Endothelial cell of umbilical vein (primary cell): ENCODE measurements around the gene ALDH1A2. TPM values are rescaled to one million over a fixed set of nuclear protein-coding genes. Genes with fewer than 3 reads are reported as not detected.

ENCODE experiments used
- BruUV-seq: library from RNA; stranded (reverse); fragments of 400-500 nt; replicated peaks from 2 replicates; lab custom pipeline; 2021; lab: Mats Ljungman, UMichigan
- CTCF ChIA-PET: fragments of 300-600, 350-600 bp; sonication (Branson Sonifier 250); formaldehyde crosslinking; loops from one replicate; lab custom pipeline; 2021; ENCODE audit warnings: antibody characterized with exemption, inconsistent platforms; lab: Charles Lee
- POLR2A ChIA-PET: fragments of 300-600, 350-600 bp; sonication (Branson Sonifier 250); formaldehyde crosslinking; loops from one replicate; lab custom pipeline; 2021; ENCODE audit warnings: antibody characterized with exemption, inconsistent platforms; lab: Charles Lee
- DNase-seq: peaks from one replicate; pipeline ENCODE4 v3.0.0-alpha.2; 2011; ENCODE audit warnings: low read depth, low spot score
- FAIRE-seq: peaks from 2 replicates; lab custom pipeline; 2011; peaks lifted over from hg19 to GRCh38; lab: Jason Lieb, UNC
- H2AFZ ChIP-seq: 2 replicates; pipeline ENCODE4 v1.6.0; 2012; ENCODE audit warnings: low read depth, low read length, control low read depth, inconsistent platforms
- H3K27ac ChIP-seq: 2 replicates; pipeline ENCODE4 v1.5.1; 2011; ENCODE audit warnings: low read depth, mild to moderate bottlenecking, control low read depth, low read length, moderate library complexity; ENCODE audit not compliant: insufficient read depth
- H3K27me3 ChIP-seq, 2 experiments: 2 replicates each; pipeline versions ENCODE4 v1.6.0 to v1.6.1; 2011; ENCODE audit warnings: low read length in 2 of 2, mixed read lengths in 1 of 2; ENCODE audit not compliant: control insufficient read depth in 2 of 2, insufficient read depth in 2 of 2
- H3K36me3 ChIP-seq, 2 experiments: 2 replicates in 1 of 2; 3 replicates in 1 of 2; pipeline ENCODE4 v1.5.1; 2011; ENCODE audit warnings: low read length in 2 of 2, mild to moderate bottlenecking in 1 of 2, moderate library complexity in 1 of 2; ENCODE audit not compliant: control insufficient read depth in 2 of 2, insufficient read depth in 2 of 2; ENCODE audit errors: extremely low read depth in 1 of 2
- H3K4me1 ChIP-seq: 3 replicates; pipeline ENCODE4 v1.5.1; 2011; ENCODE audit warnings: mild to moderate bottlenecking, low read length; ENCODE audit not compliant: control insufficient read depth, insufficient read depth; ENCODE audit errors: extremely low read depth
- H3K4me2 ChIP-seq: 2 replicates; pipeline ENCODE4 v1.6.1; 2011; ENCODE audit warnings: low read length, control low read depth, mixed read lengths; ENCODE audit not compliant: insufficient read depth
- H3K4me3 ChIP-seq, 3 experiments: fragments of 200-600 bp in 1 of 3; sonication (generic), shearing (Covaris generic) in 1 of 3; replicated peaks in 1 of 3; 2 replicates each; pipeline ENCODE4 v1.5.1; 2011 to 2016; ENCODE audit warnings: control low read depth in 3 of 3, low read length in 3 of 3, mild to moderate bottlenecking in 2 of 3, inconsistent platforms in 1 of 3, low read depth in 1 of 3, moderate library complexity in 1 of 3; ENCODE audit not compliant: insufficient read depth in 1 of 3
- H3K79me2 ChIP-seq: 2 replicates; pipeline ENCODE4 v1.6.0; 2012; ENCODE audit warnings: low read length, inconsistent platforms; ENCODE audit not compliant: control insufficient read depth, insufficient read depth
- H3K9ac ChIP-seq: replicated peaks from 2 replicates; pipeline ENCODE3; 2011; ENCODE audit warnings: low read length, control low read depth; ENCODE audit not compliant: insufficient read depth; ENCODE audit errors: extremely low read depth
- H3K9me1 ChIP-seq: replicated peaks from 3 replicates; pipeline ENCODE4 v1.6.0; 2011; ENCODE audit warnings: mild to moderate bottlenecking, low read length; ENCODE audit not compliant: control insufficient read depth, insufficient read depth; ENCODE audit errors: extremely low read depth
- H3K9me3 ChIP-seq: replicated peaks from 2 replicates; pipeline ENCODE4 v1.5.1; 2012; ENCODE audit warnings: low read length, inconsistent platforms; ENCODE audit not compliant: control insufficient read depth, insufficient read depth
- H4K20me1 ChIP-seq: replicated peaks from 2 replicates; pipeline ENCODE3; 2011; ENCODE audit warnings: mild to moderate bottlenecking, low read length; ENCODE audit not compliant: control insufficient read depth, insufficient read depth; ENCODE audit errors: extremely low read depth
- EZH2 ChIP-seq: IDR thresholded peaks from 2 replicates; pipeline ENCODE4 v1.6.1; 2012; ENCODE audit warnings: borderline replicate concordance, low read depth, mild to moderate bottlenecking, moderate library complexity, low read length, inconsistent platforms; ENCODE audit not compliant: severe bottlenecking
- FOS ChIP-seq: IDR thresholded peaks from 2 replicates; pipeline ENCODE4 v1.6.1; 2011; ENCODE audit warnings: mild to moderate bottlenecking, low read length, moderate library complexity, borderline replicate concordance; ENCODE audit not compliant: insufficient read depth
- GATA2 ChIP-seq: IDR thresholded peaks from 2 replicates; pipeline ENCODE4 v1.7.0; 2011; ENCODE audit warnings: low read depth, mild to moderate bottlenecking, moderate library complexity, mixed read lengths, low read length; ENCODE audit not compliant: insufficient read length, insufficient read depth
- JUN ChIP-seq: IDR thresholded peaks from 2 replicates; pipeline ENCODE4 v1.6.1; 2011; ENCODE audit warnings: borderline replicate concordance, low read depth; ENCODE audit not compliant: insufficient read length, insufficient read depth
- MAX ChIP-seq: IDR thresholded peaks from 2 replicates; pipeline ENCODE4 v1.6.1; 2011; ENCODE audit not compliant: insufficient read depth, insufficient read length
- MYC ChIP-seq: IDR thresholded peaks from one replicate; pipeline ENCODE4 v1.6.1; 2011; ENCODE audit warnings: mild to moderate bottlenecking, low read depth, low read length
- POLR2A ChIP-seq: IDR thresholded peaks from 2 replicates; pipeline ENCODE4 v1.6.1; 2012; ENCODE audit warnings: low read depth, mild to moderate bottlenecking, control low read depth, low read length
- dilution Hi-C: fragments of 300-500 bp; cut with MboI; formaldehyde crosslinking; loops from one replicate; pipeline ENCODE4 v1.15.0; 2019; ENCODE audit warnings: low sequenced_read_pairs; ENCODE audit not compliant: extremely low pct_ligation_motif_present
- intact Hi-C: fragments of 100-400 bp; cut with micrococcal nuclease; formaldehyde crosslinking; loops from one replicate; pipeline ENCODE4 v1.10.0; 2022
- polyA plus RNA-seq, 4 experiments: library from polyadenylated mRNA; depleted of rRNA in 3 of 4; stranded (reverse) in 3 of 4; unstranded in 1 of 4; fragments of >200 nt; gene quantifications; 2 replicates each; pipeline versions ENCODE4 v1.2.1 to v1.2.3, GENCODE V29; 2011 to 2012; ENCODE audit warnings: missing spikeins in 1 of 4
- total RNA-seq: library from RNA; stranded (reverse); gene quantifications from 2 replicates; pipeline ENCODE4 v1.2.3, GENCODE V29; 2021
- TF ChIP-seq, protein P1 (sequence below), 2 donors: IDR thresholded peaks; 1 replicate in 1 of 2; 2 replicates in 1 of 2; pipeline ENCODE4 v1.5.1; 2011; ENCODE audit warnings: low read length in 2 of 2, mild to moderate bottlenecking in 2 of 2, moderate library complexity in 2 of 2, control low read depth in 1 of 2, inconsistent platforms in 1 of 2, low read depth in 1 of 2; ENCODE audit not compliant: insufficient read depth in 1 of 2; ENCODE audit errors: extremely low read depth in 1 of 2

Gene ALDH1A2
- total and polyA plus RNA-seq, 2 donors (not counting 3 experiments of a cell fraction or from before 2014, with no cell fraction given), result 16.3 to 34.9 TPM

DNA sequence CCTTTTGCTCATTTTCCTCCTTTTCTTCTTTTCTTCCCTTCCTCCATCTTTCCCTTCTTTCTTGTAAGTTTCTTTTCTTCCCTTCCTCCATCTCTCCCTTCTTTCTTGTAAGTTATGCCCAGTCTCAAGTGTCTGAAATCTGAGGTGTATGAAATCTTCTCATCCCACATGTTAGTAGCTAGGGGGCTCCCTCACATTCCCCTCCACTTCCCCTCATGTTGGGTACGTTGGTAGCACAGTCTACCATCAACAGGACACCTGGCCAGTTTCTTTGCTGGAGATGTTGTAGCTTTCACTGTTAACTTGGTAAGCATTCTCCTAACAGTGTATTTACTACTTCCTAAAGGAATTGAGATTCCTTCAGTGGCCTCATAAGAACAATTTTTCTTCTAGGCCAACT is 133.9 kb downstream of the ALDH1A2 start:
- dilution Hi-C loops, result no loop called here
- TF ChIP-seq FOS (no peak), MAX (no peak), POLR2A (no peak), EZH2 (no peak), JUN (no peak)
- H3K4me1 ChIP-seq, result no peaks in the 10 kb centered on the region
- no peak overlapping the region for H3K4me3 ChIP-seq
- H3K36me3 ChIP-seq, result no peaks in the 10 kb centered on the region
- no peaks in the 10 kb centered on the region for H3K9me1 ChIP-seq
- no TSS peak for BruUV-seq
- H3K9me3 ChIP-seq, result no peaks in the 10 kb centered on the region
- no peak overlapping the region for H3K4me2 ChIP-seq
- ChIA-PET CTCF (interaction anchor here (1.8 to 2.8 kb wide), 2 partner anchors 9 to 16 kb away, joined by 5 to 11 read pairs; no protein-coding TSS in a partner anchor), POLR2A (no interaction called here)
- no peak overlapping the region for H3K9ac ChIP-seq
- no peak for DNase-seq
- no peaks in the 10 kb centered on the region for H3K79me2 ChIP-seq
- peaks cover 0 to 2% of the 10 kb centered on the region in 2 experiments for H3K27me3 ChIP-seq
- H4K20me1 ChIP-seq, result no peaks in the 10 kb centered on the region
- no peak overlapping the region for H2AFZ ChIP-seq
- intact Hi-C loops, result no loop called here
- no peak overlapping the region for H3K27ac ChIP-seq
- no peak for FAIRE-seq

DNA sequence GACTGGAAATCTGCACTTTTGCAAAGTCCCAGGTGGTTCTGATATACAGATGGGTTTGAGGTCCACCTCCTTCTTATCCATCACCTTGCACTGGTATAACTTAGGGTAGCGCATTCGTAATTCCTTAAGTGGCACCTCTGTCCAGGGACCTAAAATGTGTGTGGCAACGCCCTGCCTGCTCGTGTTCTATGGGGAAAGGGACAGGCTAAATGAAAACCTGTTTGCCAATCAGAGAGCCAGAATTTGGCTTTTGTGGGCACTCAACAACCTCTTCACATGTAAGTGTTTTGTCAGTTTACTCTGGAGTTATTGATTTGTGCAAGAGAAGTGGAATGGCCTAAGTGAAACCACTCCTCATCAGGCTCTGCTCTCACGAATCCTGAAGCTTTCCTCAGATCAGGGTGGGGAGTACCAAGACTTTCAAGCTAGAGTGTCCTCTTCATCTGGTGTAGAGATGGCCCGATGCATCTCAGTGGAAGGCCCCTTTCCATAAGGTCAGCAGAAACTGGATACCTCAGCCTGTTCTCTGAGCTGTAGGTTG is 138.3 kb downstream of the ALDH1A2 start:
- TF ChIP-seq, protein P1, sequence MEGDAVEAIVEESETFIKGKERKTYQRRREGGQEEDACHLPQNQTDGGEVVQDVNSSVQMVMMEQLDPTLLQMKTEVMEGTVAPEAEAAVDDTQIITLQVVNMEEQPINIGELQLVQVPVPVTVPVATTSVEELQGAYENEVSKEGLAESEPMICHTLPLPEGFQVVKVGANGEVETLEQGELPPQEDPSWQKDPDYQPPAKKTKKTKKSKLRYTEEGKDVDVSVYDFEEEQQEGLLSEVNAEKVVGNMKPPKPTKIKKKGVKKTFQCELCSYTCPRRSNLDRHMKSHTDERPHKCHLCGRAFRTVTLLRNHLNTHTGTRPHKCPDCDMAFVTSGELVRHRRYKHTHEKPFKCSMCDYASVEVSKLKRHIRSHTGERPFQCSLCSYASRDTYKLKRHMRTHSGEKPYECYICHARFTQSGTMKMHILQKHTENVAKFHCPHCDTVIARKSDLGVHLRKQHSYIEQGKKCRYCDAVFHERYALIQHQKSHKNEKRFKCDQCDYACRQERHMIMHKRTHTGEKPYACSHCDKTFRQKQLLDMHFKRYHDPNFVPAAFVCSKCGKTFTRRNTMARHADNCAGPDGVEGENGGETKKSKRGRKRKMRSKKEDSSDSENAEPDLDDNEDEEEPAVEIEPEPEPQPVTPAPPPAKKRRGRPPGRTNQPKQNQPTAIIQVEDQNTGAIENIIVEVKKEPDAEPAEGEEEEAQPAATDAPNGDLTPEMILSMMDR (IDR thresholded peaks at IDR 0.05; ENCODE audit: extremely low read depth in 1 of 2, insufficient read depth in 1 of 2, low read depth in 1 of 2, low read length in 2 of 2), result no peak
- no peak for TF ChIP-seq FOS
- TF ChIP-seq POLR2A, result no peak
- TF ChIP-seq EZH2, result no peak
- TF ChIP-seq MYC, result no peak
- no peak for TF ChIP-seq GATA2
- TF ChIP-seq JUN, result no peak
- no peaks in the 10 kb centered on the region for H3K36me3 ChIP-seq
- no peak for DNase-seq
- H3K4me2 ChIP-seq, result no peak overlapping the region
- H3K79me2 ChIP-seq, result no peaks in the 10 kb centered on the region
- no peaks in the 10 kb centered on the region for H3K9me3 ChIP-seq
- no peak for FAIRE-seq
- no peak overlapping the region for H2AFZ ChIP-seq
- H3K4me3 ChIP-seq, result no peak overlapping the region
- ChIA-PET CTCF (no interaction called here), POLR2A (no interaction called here)
- peaks cover 24% of the 10 kb centered on the region for H3K4me1 ChIP-seq
- H4K20me1 ChIP-seq, result no peaks in the 10 kb centered on the region
- BruUV-seq, result no TSS peak
- intact Hi-C loops (no loop called here), dilution Hi-C loops (no loop called here)
- peaks cover 0 to 2% of the 10 kb centered on the region in 2 experiments for H3K27me3 ChIP-seq
- H3K9me1 ChIP-seq, result no peaks in the 10 kb centered on the region
- H3K9ac ChIP-seq, result no peak overlapping the region
- H3K27ac ChIP-seq, result no peak overlapping the region
